ENCODE measurements around the gene GLOD5.

GLOD5 gene

GRCh38 chrX:48791063-48791820 lies 29.7 kb downstream of the GLOD5 start:
- Histone ChIP-seq H3K4me3 (no peak overlapping the region), H3K27me3 (ENCODE audit: low read depth) (peaks cover 10% of the 10 kb centered on the region; the same call in 1 of the 2 replicates), H3K9me3 (no peaks in the 10 kb centered on the region), H3K4me1 (no peaks in the 10 kb centered on the region), H3K36me3 (replicated peaks) (no peaks in the 10 kb centered on the region)
- no peak for DNase-seq (ENCODE audit: low spot score in 2 of 2)
- in situ Hi-C loops (cut with MboI; ENCODE audit: low sequenced_read_pairs) = no loop called here

- Histone ChIP-seq H3K27me3 (ENCODE audit: low read depth) (peaks cover 7% of the 10 kb centered on the region; the same call in 1 of the 2 replicates), H3K4me3 (no peak overlapping the region), H3K36me3 (replicated peaks) (no peaks in the 10 kb centered on the region), H3K4me1 (no peaks in the 10 kb centered on the region), H3K9me3 (no peaks in the 10 kb centered on the region)
- no peak for DNase-seq (ENCODE audit: low spot score in 2 of 2)
- in situ Hi-C loops (cut with MboI; ENCODE audit: low sequenced_read_pairs) = no loop called here
Observed at GRCh38 chrX:48792219-48792618, 30.7 kb downstream of the GLOD5 start.

GRCh38 chrX:48793935-48794334 lies 32.4 kb downstream of the GLOD5 start:
- no peak for DNase-seq (ENCODE audit: low spot score in 2 of 2)
- Histone ChIP-seq H3K9me3 (no peaks in the 10 kb centered on the region), H3K4me1 (no peaks in the 10 kb centered on the region), H3K36me3 (replicated peaks) (no peaks in the 10 kb centered on the region), H3K4me3 (no peak overlapping the region), H3K27me3 (ENCODE audit: low read depth) (no peaks in the 10 kb centered on the region; the same call in 1 of the 2 replicates)
- in situ Hi-C loops (cut with MboI; ENCODE audit: low sequenced_read_pairs) = no loop called here

- in situ Hi-C loops (cut with MboI; ENCODE audit: low sequenced_read_pairs) = no loop called here
- no peaks in the 10 kb centered on the region for H3K36me3 ChIP-seq (replicated peaks)
- H3K4me1 ChIP-seq = no peaks in the 10 kb centered on the region
- H3K27me3 ChIP-seq (ENCODE audit: low read depth) = no peaks in the 10 kb centered on the region; the same call in 1 of the 2 replicates
- H3K4me3 ChIP-seq = no peak overlapping the region
- DNase-seq (ENCODE audit: low spot score in 2 of 2) = no peak
- no peaks in the 10 kb centered on the region for H3K9me3 ChIP-seq
Observed at GRCh38 chrX:48794340-48794910, 32.9 kb downstream of the GLOD5 start.

GRCh38 chrX:48794911-48795515 lies 33.5 kb downstream of the GLOD5 start:
- DNase-seq (ENCODE audit: low spot score in 2 of 2) = no peak
- Histone ChIP-seq H3K4me3 (no peak overlapping the region), H3K9me3 (no peaks in the 10 kb centered on the region), H3K36me3 (replicated peaks) (no peaks in the 10 kb centered on the region), H3K4me1 (no peaks in the 10 kb centered on the region), H3K27me3 (ENCODE audit: low read depth) (no peaks in the 10 kb centered on the region; the same call in 1 of the 2 replicates)
- in situ Hi-C loops (cut with MboI; ENCODE audit: low sequenced_read_pairs) = no loop called here

- no peaks in the 10 kb centered on the region for H3K27me3 ChIP-seq (ENCODE audit: low read depth)
- H3K4me1 ChIP-seq = peaks cover 7% of the 10 kb centered on the region
- peaks cover 3% of the 10 kb centered on the region; the same call in 1 of the 2 replicates for H3K36me3 ChIP-seq (replicated peaks)
- H3K4me3 ChIP-seq = no peak overlapping the region
- no peaks in the 10 kb centered on the region for H3K9me3 ChIP-seq
- no peak for DNase-seq (ENCODE audit: low spot score in 2 of 2)
- in situ Hi-C loops (cut with MboI; ENCODE audit: low sequenced_read_pairs) = no loop called here
Observed at GRCh38 chrX:48798318-48798717, 36.8 kb downstream of the GLOD5 start.

- DNase-seq (ENCODE audit: low spot score in 2 of 2) = no peak
- H3K36me3 ChIP-seq (replicated peaks) = peaks cover 13% of the 10 kb centered on the region
- H3K4me3 ChIP-seq = peak overlapping the region; percentile 82
- H3K9me3 ChIP-seq = no peaks in the 10 kb centered on the region
- no peaks in the 10 kb centered on the region for H3K27me3 ChIP-seq (ENCODE audit: low read depth)
- in situ Hi-C loops (cut with MboI; ENCODE audit: low sequenced_read_pairs) = no loop called here
- peaks cover 7% of the 10 kb centered on the region for H3K4me1 ChIP-seq
Observed at GRCh38 chrX:48800574-48801279, 39.2 kb downstream of the GLOD5 start.

GRCh38 chrX:48801280-48802088 lies 39.9 kb downstream of the GLOD5 start, which contains the start of gene HDAC6:
TSS of gene HDAC6 (plus strand) at chrX:48802067. CDS start at chrX:48802693, 626 bp downstream.
- H3K27me3 ChIP-seq (ENCODE audit: low read depth) = no peaks in the 10 kb centered on the region
- peaks cover 13% of the 10 kb centered on the region for H3K36me3 ChIP-seq (replicated peaks)
- DNase-seq (ENCODE audit: low spot score in 2 of 2) = peak; percentile 99 to 100
- in situ Hi-C loops (cut with MboI; ENCODE audit: low sequenced_read_pairs) = no loop called here
- peaks cover 7% of the 10 kb centered on the region for H3K4me1 ChIP-seq
- no peaks in the 10 kb centered on the region for H3K9me3 ChIP-seq
- peak within 1 kb of the TSS; percentile 82 for H3K4me3 ChIP-seq

GRCh38 chrX:48802089-48802904 lies 40.8 kb downstream of the GLOD5 start:
- Histone ChIP-seq H3K9me3 (no peaks in the 10 kb centered on the region), H3K36me3 (replicated peaks) (peaks cover 13% of the 10 kb centered on the region), H3K27me3 (ENCODE audit: low read depth) (no peaks in the 10 kb centered on the region), H3K4me1 (peaks cover 7% of the 10 kb centered on the region), H3K4me3 (peak overlapping the region; percentile 55)
- in situ Hi-C loops (cut with MboI; ENCODE audit: low sequenced_read_pairs) = no loop called here
- DNase-seq (ENCODE audit: low spot score in 2 of 2) = peak; percentile 97 to 98

GRCh38 chrX:48802905-48803200 lies 41.3 kb downstream of the GLOD5 start:
- peaks cover 7% of the 10 kb centered on the region for H3K4me1 ChIP-seq
- in situ Hi-C loops (cut with MboI; ENCODE audit: low sequenced_read_pairs) = no loop called here
- H3K36me3 ChIP-seq (replicated peaks) = peaks cover 13% of the 10 kb centered on the region
- peak overlapping the region; percentile 55 for H3K4me3 ChIP-seq
- H3K9me3 ChIP-seq = no peaks in the 10 kb centered on the region
- DNase-seq (ENCODE audit: low spot score in 2 of 2) = no peak
- no peaks in the 10 kb centered on the region for H3K27me3 ChIP-seq (ENCODE audit: low read depth)

- Histone ChIP-seq H3K36me3 (replicated peaks) (peaks cover 13% of the 10 kb centered on the region), H3K4me3 (no peak overlapping the region), H3K27me3 (ENCODE audit: low read depth) (no peaks in the 10 kb centered on the region), H3K9me3 (no peaks in the 10 kb centered on the region), H3K4me1 (0 out of 2 replicates have a peak, but pooled peaks cover 3% of the 10 kb centered on the region)
- no peak for DNase-seq (ENCODE audit: low spot score in 2 of 2)
- in situ Hi-C loops (cut with MboI; ENCODE audit: low sequenced_read_pairs) = no loop called here
Observed at GRCh38 chrX:48806081-48806480, 44.5 kb downstream of the GLOD5 start.

GRCh38 chrX:48813644-48814043 lies 52.1 kb downstream of the GLOD5 start:
- H3K9me3 ChIP-seq = no peaks in the 10 kb centered on the region
- no peaks in the 10 kb centered on the region for H3K27me3 ChIP-seq (ENCODE audit: low read depth)
- H3K36me3 ChIP-seq (replicated peaks) = peaks cover 14% of the 10 kb centered on the region
- no peak overlapping the region for H3K4me3 ChIP-seq
- DNase-seq (ENCODE audit: low spot score in 2 of 2) = no peak
- no peaks in the 10 kb centered on the region for H3K4me1 ChIP-seq
- in situ Hi-C loops (cut with MboI; ENCODE audit: low sequenced_read_pairs) = no loop called here
